Uterus (tissue), 4 donors: ENCODE measurements around the gene ALG12. TPM values are rescaled to one million over a fixed set of nuclear protein-coding genes. Genes with fewer than 3 reads are reported as not detected.

Experiments
- DNase-seq, 2 donors: peaks; one replicate each; pipeline ENCODE4 v3.0.0-alpha.2; 2019 to 2020
- H3K27ac ChIP-seq, 2 donors: fragments of 200-600 bp; sonication (generic); 1 replicate in 1 of 2; 2 replicates in 1 of 2; pipeline ENCODE4 v1.5.1; 2016 to 2018
- H3K27me3 ChIP-seq, 2 donors: fragments of 200-600 bp; sonication (generic); one replicate each; pipeline ENCODE4 v1.5.1; 2018 to 2019; ENCODE audit warnings: control low read depth in 1 of 2
- H3K36me3 ChIP-seq, 2 donors: fragments of 200-600 bp; sonication (generic); one replicate each; pipeline ENCODE4 v1.5.1; 2019; ENCODE audit warnings: control low read depth in 1 of 2
- H3K4me1 ChIP-seq, 2 donors: fragments of 200-600 bp; sonication (generic); one replicate each; pipeline ENCODE4 v1.5.1; 2018 to 2019; ENCODE audit warnings: control low read depth in 1 of 2
- H3K4me3 ChIP-seq, 2 donors: fragments of 200-600 bp; sonication (generic); 1 replicate in 1 of 2; 2 replicates in 1 of 2; pipeline ENCODE4 v1.5.1; 2018 to 2019; ENCODE audit warnings: mild to moderate bottlenecking in 1 of 2
- H3K9me3 ChIP-seq, 2 donors: fragments of 200-600 bp; sonication (generic); one replicate each; pipeline ENCODE4 v1.5.1; 2019; ENCODE audit warnings: control low read depth in 1 of 2
- CTCF ChIP-seq, 4 experiments: fragments of 200-600 bp in 2 of 4; fragments of 450-650 bp in 2 of 4; sonication (generic) in 2 of 4; IDR thresholded peaks; one replicate each; pipeline ENCODE4 v1.5.1; 2016 to 2019; ENCODE audit warnings: antibody characterized with exemption in 4 of 4, mild to moderate bottlenecking in 2 of 4, moderate library complexity in 1 of 4
- POLR2A ChIP-seq, 2 donors: fragments of 450-650 bp; IDR thresholded peaks; one replicate each; pipeline ENCODE4 v1.6.1; 2016; ENCODE audit warnings: antibody characterized with exemption in 2 of 2, mild to moderate bottlenecking in 1 of 2, moderate library complexity in 1 of 2
- intact Hi-C: fragments of 100-400 bp; cut with DNase I; formaldehyde crosslinking; loops from one replicate; pipeline ENCODE4 v1.15.1; 2023; ENCODE audit warnings: low total_unique reads
- total RNA-seq, 4 donors: library from RNA; depleted of rRNA in 3 of 4; stranded (reverse); fragments of >200 nt in 3 of 4; gene quantifications; one replicate each; pipeline versions ENCODE4 v1.1.0 to v1.2.4, GENCODE V29; 2014 to 2023
- donor health status: DM: yes; HTN: yes; CAD: no.

Gene ALG12
- total RNA-seq, 4 donors from 2014 or later, result 11.8 to 22.5 (median 18.3) TPM

DNA sequence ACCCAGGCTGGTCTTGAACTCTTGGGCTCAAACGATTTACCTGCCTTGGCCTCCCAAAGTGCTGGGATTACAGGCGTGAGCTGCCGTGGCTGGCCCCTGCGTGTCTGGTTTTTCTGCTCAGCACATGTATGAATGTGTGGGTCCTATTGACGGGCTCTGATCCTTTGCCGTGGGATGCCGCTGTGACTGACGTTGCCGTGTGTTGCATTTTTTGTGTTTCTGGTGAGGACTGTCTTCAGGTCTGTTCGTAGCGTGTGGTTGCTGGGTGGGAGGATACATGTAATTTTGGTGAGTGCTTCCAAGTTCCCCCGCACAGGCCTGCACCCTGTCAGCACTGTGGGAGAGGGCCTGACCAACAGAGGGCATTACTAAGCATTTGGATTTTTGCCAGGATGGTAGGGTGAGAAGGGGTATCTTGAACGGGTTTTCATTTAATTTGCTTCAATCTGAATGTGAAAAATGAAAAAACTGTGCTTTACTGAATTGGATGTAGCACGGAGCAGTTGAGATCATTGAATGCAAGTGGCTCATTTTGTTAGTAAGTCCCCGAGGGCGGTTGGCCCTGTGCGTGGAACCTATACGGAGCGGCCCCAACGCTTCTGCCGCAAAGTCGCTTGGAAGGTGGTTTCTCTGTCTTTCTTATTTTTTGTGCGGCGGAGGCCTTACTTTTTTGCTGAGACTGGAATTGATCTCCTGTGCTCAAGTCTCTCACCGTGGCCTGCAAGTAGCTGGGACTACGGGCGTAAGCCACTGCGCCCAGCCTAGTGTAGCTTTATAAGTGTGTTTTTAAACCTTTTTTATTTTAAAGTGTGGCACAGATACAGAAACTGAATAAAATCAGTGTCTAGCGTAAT, 56.4 kb downstream of the ALG12 start:
- intact Hi-C loops, result no loop called here
- H3K36me3 ChIP-seq, result no peaks in the 10 kb centered on the region
- no peak overlapping the region for H3K27ac ChIP-seq
- H3K27me3 ChIP-seq, result no peaks in the 10 kb centered on the region
- H3K4me3 ChIP-seq, result no peak overlapping the region
- TF ChIP-seq CTCF (IDR thresholded peaks at IDR 0.05) (no peak), POLR2A (IDR thresholded peaks at IDR 0.05) (no peak)
- H3K4me1 ChIP-seq, result no peaks in the 10 kb centered on the region
- peaks cover 0 to 14% of the 10 kb centered on the region in 2 donors for H3K9me3 ChIP-seq
- DNase-seq, result no peak

GRCh38 chr22:49858827-49859226, 59.4 kb downstream of the ALG12 start:
- Histone ChIP-seq H3K4me1 (peaks cover 0 to 6% of the 10 kb centered on the region in 2 donors), H3K9me3 (no peaks in the 10 kb centered on the region), H3K36me3 (no peaks in the 10 kb centered on the region), H3K4me3 (no peak overlapping the region), H3K27me3 (no peaks in the 10 kb centered on the region), H3K27ac (no peak overlapping the region)
- intact Hi-C loops, result no loop called here
- TF ChIP-seq POLR2A (IDR thresholded peaks at IDR 0.05), result no peak
- no peak for TF ChIP-seq CTCF (IDR thresholded peaks at IDR 0.05)
- no peak for DNase-seq

DNA sequence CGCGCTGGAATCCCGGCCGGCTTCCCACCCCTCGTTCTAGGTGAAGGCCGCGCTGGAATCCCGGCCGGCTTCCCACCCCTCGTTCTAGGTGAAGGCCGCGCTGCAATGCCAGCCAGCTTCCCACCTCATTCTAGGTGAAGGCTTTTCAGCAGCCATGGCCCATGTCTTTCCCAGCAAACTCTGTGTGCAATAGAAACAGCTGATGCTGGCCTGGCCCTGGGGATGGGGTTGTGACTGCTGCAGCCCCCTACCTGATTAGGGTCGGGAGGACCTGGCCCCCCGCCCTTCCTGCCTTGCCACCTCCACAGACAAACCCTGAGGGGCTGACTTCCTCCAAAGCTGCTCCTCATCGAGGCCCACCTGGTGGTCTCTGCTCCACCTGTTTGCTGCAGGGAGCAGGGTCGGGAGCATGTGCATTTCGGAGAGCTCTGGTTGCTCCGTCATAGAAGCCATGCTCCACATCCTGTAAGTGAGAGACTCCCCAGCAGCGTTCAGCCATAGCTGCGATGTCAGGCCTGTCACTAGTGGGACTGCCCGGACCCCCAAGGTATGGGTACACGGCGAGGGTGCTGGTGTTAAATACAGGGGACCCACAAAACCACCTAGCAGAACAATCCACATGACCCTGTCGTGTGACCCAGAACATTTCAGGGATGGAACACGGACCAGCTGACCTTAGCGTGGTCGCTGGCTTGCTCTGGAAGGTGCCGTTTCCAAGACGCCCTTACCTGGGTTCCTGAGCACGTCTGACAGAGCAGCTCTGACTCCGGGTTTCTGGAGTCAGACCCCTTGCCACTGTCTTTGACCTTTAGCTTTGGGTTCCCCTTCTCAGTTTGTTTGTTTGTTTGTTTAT, 61.2 kb downstream of the ALG12 start:
- H3K36me3 ChIP-seq, result no peaks in the 10 kb centered on the region
- H3K27me3 ChIP-seq, result no peaks in the 10 kb centered on the region
- no peak for DNase-seq
- no peaks in the 10 kb centered on the region for H3K9me3 ChIP-seq
- no peak overlapping the region for H3K4me3 ChIP-seq
- H3K27ac ChIP-seq, result no peak overlapping the region
- no peak for TF ChIP-seq CTCF (IDR thresholded peaks at IDR 0.05)
- TF ChIP-seq POLR2A (IDR thresholded peaks at IDR 0.05), result no peak
- intact Hi-C loops, result no loop called here
- H3K4me1 ChIP-seq, result peaks cover 0 to 6% of the 10 kb centered on the region in 2 donors

DNA sequence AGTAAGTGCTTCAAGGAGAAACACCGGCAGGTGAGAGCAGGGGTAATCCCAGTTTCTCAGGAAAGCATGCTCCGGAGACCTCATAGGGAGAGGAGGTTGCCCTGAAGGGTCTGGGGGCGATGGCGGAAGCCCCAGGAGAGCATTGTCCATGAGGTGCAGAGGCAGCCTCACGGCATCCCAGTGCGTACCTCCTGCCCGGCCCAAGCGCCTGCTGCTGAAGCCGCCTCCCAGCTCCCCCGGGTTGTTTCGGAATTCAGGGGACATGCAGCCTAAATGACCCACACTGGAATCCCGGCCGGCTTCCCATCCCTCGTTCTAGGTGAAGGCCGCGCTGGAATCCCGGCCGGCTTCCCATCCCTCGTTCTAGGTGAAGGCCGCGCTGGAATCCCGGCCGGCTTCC, 61.9 kb downstream of the ALG12 start:
- no peak for DNase-seq
- no peak overlapping the region for H3K27ac ChIP-seq
- intact Hi-C loops, result no loop called here

More for the DNA sequence above, 61.9 kb downstream of the ALG12 start:
- TF ChIP-seq POLR2A (IDR thresholded peaks at IDR 0.05) (no peak), CTCF (IDR thresholded peaks at IDR 0.05) (no peak)
- H3K9me3 ChIP-seq, result no peaks in the 10 kb centered on the region
- no peak overlapping the region for H3K4me3 ChIP-seq
- no peaks in the 10 kb centered on the region for H3K27me3 ChIP-seq
- no peaks in the 10 kb centered on the region for H3K36me3 ChIP-seq
- H3K4me1 ChIP-seq, result peaks cover 0 to 6% of the 10 kb centered on the region in 2 donors
